ENCODE measurements around the gene LCORL.
A peak's percentile ranks its signal among the peaks of the same experiment; 100 is the strongest.

Gene LCORL

GRCh38 chr4:17823871-17824669 is 197.5 kb downstream of the LCORL start:
- DNase-seq: no peak

GRCh38 chr4:17817027-17817426 is 204.5 kb downstream of the LCORL start:
- peak; percentile 78 for DNase-seq

GRCh38 chr4:17816142-17816541 is 205.4 kb downstream of the LCORL start:
- no peak for DNase-seq

GRCh38 chr4:17814140-17814539 is 207.4 kb downstream of the LCORL start:
- DNase-seq: peak; percentile 23

- DNase-seq: no peak
These were observed 208.8 kb downstream of the LCORL start for GRCh38 chr4:17812801-17813200.

- peak; percentile 39 for DNase-seq
These were observed 209.4 kb downstream of the LCORL start for GRCh38 chr4:17812125-17812524.

- DNase-seq: peak; percentile 68
These were observed 210.4 kb downstream of the LCORL start for GRCh38 chr4:17811078-17811603.

GRCh38 chr4:17810260-17811077 is 211.1 kb downstream of the LCORL start, which contains the start of the genes DCAF16 and NCAPG:
TSS of gene DCAF16 (minus strand) at chr4:17810757. CDS start at chr4:17804141, 6,616 bp downstream.
TSS of gene NCAPG (plus strand) at chr4:17810979. CDS start at chr4:17811078, 99 bp downstream.
- DNase-seq: peak; percentile 100

- DNase-seq: peak; percentile 25
These were observed 211.9 kb downstream of the LCORL start for GRCh38 chr4:17809667-17810066.

GRCh38 chr4:17807446-17807845 is 214.1 kb downstream of the LCORL start:
- DNase-seq: no peak

- DNase-seq: no peak
These were observed 215.9 kb downstream of the LCORL start for GRCh38 chr4:17805580-17806155.

- no peak for DNase-seq
These were observed 223.7 kb downstream of the LCORL start for GRCh38 chr4:17797808-17798207.

GRCh38 chr4:17794730-17795129 is 226.8 kb downstream of the LCORL start:
- DNase-seq: no peak

Measured in hematopoietic multipotent progenitor cell treated with erythropoietin and hydrocortisone succinate and interleukin-3 and kit ligand, for 6 days (in vitro differentiated cells).